GM12801 (cell line): Measurements from ENCODE around the gene ZNF524.

Source experiments
- TF ChIP-seq, protein P1 (sequence below): IDR thresholded peaks from one replicate; pipeline ENCODE4 v1.5.1; 2011; ENCODE audit warnings: control low read depth; ENCODE audit not compliant: insufficient read length; ENCODE audit errors: extremely low read depth

ZNF524 gene

DNA sequence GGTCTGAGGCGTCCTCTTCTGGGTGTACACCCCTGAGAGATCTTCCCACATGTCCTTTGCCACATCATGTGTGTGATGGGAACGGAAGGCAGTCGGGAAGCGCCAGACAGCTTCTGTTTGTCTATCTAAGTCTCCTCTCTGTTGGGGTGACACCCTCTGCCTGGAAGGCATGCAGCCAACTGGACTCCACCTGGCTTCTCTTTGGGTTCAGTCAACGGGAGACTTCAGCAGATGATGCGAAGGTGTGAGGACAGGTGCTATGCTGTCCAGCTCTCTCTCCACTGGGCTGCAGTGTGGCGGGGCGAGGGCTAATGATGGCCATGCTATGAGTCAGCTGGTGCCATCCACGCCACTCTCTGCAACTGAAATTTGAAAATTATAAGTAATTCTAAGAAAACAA is 40.4 kb upstream of the ZNF524 start:
- TF ChIP-seq, protein P1, sequence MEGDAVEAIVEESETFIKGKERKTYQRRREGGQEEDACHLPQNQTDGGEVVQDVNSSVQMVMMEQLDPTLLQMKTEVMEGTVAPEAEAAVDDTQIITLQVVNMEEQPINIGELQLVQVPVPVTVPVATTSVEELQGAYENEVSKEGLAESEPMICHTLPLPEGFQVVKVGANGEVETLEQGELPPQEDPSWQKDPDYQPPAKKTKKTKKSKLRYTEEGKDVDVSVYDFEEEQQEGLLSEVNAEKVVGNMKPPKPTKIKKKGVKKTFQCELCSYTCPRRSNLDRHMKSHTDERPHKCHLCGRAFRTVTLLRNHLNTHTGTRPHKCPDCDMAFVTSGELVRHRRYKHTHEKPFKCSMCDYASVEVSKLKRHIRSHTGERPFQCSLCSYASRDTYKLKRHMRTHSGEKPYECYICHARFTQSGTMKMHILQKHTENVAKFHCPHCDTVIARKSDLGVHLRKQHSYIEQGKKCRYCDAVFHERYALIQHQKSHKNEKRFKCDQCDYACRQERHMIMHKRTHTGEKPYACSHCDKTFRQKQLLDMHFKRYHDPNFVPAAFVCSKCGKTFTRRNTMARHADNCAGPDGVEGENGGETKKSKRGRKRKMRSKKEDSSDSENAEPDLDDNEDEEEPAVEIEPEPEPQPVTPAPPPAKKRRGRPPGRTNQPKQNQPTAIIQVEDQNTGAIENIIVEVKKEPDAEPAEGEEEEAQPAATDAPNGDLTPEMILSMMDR: no peak

DNA sequence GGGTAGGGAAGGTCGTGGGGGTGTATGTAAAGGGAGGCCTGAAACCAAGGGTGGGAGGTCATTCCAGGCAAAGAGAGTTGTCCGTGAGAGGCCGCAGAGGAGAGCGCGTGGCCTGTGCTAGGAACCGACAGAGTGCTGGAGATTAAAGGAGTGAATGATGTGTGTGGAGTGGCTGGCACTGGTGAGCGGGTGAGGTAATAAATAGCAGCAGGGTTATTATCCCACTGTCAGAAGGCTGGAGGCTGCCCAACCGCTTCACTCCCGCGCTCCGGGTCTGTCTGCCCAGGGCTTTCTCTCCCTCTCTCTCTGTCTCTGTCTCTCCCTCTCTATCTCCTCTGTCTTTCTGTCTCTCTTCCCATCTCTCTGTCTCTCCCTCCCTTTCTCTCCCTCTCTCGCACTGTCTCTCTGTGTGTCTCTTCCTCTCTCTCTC is 36.8 kb upstream of the ZNF524 start:
- TF ChIP-seq, protein P1: no peak

DNA sequence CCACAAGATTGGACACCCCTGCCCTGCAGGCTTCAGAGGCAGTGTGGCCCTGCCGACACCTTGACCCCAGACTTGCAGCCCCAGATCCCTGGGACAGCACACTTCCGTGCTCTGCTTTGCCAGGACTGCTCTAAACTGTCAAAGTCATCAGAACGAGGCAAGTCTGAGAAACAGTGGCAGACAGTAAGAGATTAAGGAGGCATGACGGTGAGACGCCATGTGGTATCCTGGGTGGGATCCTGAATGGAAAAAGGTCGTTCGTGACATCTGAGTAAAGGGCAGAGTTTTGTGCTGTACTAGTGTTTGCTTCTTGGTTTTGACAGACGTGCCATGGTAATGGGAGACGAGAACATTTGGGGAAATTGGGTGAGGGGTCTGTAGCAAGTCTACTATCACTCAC is 33.3 kb upstream of the ZNF524 start:
- TF ChIP-seq, protein P1: no peak

DNA sequence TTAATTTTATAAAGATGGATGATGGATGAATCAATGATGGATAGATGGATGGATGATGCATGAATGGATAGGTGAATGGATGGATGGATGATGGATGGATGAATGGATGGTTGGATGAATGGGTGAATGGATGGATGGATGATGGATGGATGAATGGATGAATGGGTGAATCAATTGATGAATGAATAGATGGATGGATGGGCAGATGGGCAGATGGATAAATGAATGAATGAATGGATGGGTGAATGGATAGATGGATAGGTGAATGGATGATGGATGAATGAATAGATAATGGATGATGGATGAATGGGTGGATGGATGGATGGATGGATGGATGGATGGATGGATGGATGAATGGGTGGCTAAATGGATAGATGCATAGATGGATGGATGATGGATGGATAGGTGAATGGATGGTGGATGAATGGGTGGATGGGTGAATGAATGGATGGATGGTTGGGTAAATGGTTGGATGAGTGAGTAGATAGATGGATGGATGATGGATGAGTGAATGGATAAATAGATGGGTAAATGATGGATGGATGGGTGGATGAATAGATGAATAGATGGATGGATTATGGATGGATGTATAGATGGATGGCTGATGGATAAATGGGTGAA is 32.3 kb upstream of the ZNF524 start:
- TF ChIP-seq, protein P1: no peak

DNA sequence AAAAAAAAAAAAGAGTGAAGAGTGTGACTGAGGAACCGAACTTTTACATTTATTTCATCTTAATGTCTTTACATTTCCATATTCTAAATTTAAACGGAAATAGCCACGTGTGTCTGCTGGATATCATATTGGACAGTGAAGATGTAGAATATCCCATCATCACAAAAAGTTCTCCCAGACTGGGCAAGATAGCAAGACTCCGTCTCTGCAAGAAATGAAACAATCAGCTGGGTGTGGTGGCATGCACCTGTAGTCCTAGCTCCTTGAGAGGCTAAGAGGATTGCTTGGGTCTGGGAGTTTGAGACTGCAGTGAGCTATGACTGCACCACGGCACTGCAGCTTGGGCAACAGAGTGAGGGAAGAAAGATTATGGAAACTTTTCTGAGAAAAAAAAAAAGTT is 23.3 kb upstream of the ZNF524 start:
- TF ChIP-seq, protein P1: no peak

DNA sequence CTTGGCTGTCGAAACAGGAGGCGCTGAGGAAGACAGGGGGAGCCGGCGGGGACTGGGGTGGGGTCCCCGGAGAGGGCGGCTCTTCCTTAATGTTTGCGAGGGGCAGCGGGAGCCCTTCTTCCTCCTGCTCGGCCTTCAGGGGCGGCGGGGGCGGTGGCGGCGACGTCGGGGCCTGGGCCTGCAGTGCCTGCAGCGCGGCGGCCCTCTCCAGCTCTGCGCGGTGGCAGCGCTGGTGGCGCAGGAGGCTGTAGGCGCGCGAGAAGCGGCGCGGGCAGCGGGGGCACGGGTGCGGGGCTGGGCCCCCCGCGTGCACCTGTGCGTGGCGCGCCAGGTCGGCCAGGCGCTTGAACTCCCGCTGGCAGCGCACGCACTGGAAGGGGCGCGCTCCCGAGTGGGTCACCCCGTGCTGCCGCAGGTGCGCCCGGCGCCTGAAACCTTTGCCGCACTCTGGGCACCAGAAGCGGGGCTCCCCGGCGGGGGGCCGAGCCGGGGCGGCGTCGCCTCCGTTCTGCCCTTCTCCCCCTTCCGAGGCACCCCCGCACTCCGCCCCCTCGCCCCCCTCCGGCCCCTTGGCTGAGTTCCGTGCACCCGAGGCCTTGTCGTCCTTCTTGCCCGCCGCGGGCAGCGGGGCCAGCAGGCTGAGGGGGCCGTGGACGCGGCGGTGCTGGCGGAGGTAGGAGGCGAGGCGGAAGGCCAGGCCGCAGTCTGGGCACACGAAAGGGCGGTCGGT is 21.9 kb upstream of the ZNF524 start:
- TF ChIP-seq, protein P1: no peak

DNA sequence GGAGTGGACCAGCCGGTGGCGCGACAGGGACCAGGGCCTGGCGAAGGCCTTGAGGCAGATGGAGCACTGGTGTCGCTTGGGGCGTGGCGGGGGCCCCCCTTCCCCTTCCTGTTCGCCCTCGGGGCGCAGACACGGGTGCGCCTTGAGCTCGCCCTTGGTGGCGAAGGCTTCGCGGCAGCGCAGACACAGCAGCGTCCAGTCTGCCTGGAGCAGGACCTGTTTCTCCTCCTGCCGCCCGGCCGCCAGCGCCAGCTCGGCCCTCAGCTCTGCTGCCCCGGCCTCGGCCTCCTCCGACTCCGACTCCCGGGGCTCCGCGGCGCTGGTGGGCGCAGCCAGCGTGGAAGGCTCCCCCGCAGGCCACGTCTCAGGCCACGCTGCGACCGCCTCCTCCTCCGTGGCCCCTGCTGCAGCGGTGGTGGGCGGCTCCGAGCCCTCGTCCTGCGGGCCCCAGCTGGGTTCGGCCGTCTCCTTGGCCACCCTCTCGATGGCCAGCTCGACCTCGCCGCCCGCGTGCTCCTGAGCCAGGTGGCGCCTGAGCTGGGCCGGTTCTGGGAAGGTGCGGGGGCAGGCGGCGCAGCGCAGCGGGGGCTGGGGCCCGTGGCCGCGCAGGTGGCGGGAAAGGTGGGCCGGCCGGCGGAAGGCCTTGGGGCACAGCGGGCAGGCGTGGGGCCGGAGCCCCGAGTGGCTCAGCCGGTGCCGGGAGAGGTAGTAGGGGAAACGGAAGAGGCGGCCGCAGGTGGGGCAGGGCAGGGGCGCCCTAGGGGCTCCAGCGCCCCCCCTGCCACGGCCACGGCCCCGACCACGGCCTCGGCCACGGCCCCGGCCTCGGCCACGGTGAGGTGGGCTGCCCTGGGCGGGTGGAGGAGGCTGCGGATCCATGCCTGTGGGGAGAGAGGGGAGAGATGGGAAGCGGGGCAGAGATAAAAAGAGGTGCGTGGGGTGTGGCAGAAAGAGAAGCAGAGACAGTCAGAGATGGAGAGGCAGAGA is 21.0 kb upstream of the ZNF524 start:
- TF ChIP-seq, protein P1: no peak
